Ectodermal cell (in vitro differentiated cells): ENCODE results near the gene RAB6B.

Source experiments
- H3K27ac ChIP-seq: 2 replicates; pipeline ENCODE4 v1.7.0; 2013; ENCODE audit warnings: mild to moderate bottlenecking, low read depth, low read length; ENCODE audit not compliant: insufficient read depth, poor library complexity, severe bottlenecking
- H3K27me3 ChIP-seq: 2 replicates; pipeline ENCODE4 v1.7.0; 2013; ENCODE audit warnings: mild to moderate bottlenecking, low read length; ENCODE audit not compliant: insufficient read depth, control insufficient read depth, poor library complexity, severe bottlenecking
- H3K36me3 ChIP-seq: one replicate; pipeline ENCODE4 v1.7.0; 2013; ENCODE audit warnings: low read length; ENCODE audit not compliant: control insufficient read depth, insufficient read depth
- H3K4me1 ChIP-seq: one replicate; pipeline ENCODE4 v1.7.0; 2013; ENCODE audit warnings: low read length; ENCODE audit not compliant: control insufficient read depth, insufficient read depth
- H3K4me3 ChIP-seq: 2 replicates; pipeline ENCODE4 v1.7.0; 2013; ENCODE audit warnings: low read depth, low read length, control low read depth; ENCODE audit not compliant: insufficient read depth
- H3K9me3 ChIP-seq: 2 replicates; pipeline ENCODE4 v1.7.0; 2013; ENCODE audit warnings: mild to moderate bottlenecking, low read length, moderate library complexity; ENCODE audit not compliant: control insufficient read depth
- WGBS, 2 experiments: methylation state at CpG; one replicate each; pipeline ENCODE4 v1.1.7; 2013; ENCODE audit warnings: missing lambda C conversion rate in 2 of 2; 5-methylcytosine and 5-hydroxymethylcytosine counted together

The RAB6B gene

DNA sequence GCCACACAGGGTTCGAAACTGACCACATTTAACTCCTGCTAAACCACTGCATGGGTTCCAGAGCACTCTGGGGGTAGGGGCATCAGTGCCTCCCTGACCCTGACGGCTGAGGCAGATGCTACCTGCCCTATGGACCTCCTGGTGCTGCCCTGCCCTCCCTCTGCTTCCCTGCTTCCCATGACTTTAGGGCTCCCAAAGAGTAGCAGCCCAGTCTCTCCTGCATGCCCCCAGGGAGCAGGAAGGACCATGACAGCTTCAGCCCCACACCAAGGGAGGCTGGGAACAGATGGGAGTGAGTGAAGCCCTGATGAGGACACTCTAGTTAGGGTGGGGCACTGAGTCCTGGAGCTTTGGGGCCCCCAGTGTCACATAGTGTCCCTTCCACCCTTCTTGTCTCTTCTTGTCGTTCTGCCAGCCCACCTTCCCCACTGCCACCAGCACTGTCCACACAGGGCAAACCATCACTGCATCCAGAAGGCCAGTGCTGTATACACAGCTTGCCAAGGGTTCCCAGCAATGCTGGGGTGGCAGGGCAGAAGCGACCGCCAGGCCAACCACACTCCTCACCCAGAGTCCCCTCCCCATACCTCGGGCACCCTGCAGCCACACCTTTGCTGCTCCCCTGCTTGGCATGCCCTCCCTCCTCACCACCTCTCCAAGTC is 59.1 kb downstream of the RAB6B start:
- H3K27ac ChIP-seq, result no peak overlapping the region
- 85 to 91% methylated on average over 6 of the region's 6 CpGs for WGBS, 2 experiments
- no peaks in the 10 kb centered on the region for H3K36me3 ChIP-seq
- no peaks in the 10 kb centered on the region for H3K27me3 ChIP-seq
- no peaks in the 10 kb centered on the region for H3K9me3 ChIP-seq
- H3K4me3 ChIP-seq, result no peak overlapping the region
- H3K4me1 ChIP-seq, result no peaks in the 10 kb centered on the region

DNA sequence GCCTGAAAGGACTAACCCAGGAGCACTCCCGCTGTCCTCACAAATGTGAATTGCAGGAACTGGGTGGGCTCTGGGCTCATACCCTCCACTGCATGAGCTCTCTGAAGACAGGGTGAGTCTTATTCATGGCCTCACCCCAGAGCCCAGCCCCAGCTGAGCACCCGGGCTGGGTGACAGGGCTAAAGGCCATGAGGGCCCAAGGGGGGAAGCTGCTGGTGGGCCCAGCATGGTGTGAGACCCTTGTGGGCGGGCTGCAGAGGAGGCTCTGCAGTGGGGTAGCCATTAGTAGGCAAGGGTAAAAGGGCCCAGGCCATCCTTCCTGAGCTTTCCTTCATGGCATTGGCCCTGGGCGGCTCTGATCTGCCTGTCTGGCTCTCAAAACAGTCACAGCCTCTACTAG is 59.7 kb downstream of the RAB6B start:
- Histone ChIP-seq H3K27ac (no peak overlapping the region), H3K9me3 (no peaks in the 10 kb centered on the region), H3K4me3 (no peak overlapping the region), H3K36me3 (no peaks in the 10 kb centered on the region), H3K4me1 (no peaks in the 10 kb centered on the region), H3K27me3 (no peaks in the 10 kb centered on the region)
- WGBS, 2 experiments, result 65 to 70% methylated on average over 4 of the region's 4 CpGs

DNA sequence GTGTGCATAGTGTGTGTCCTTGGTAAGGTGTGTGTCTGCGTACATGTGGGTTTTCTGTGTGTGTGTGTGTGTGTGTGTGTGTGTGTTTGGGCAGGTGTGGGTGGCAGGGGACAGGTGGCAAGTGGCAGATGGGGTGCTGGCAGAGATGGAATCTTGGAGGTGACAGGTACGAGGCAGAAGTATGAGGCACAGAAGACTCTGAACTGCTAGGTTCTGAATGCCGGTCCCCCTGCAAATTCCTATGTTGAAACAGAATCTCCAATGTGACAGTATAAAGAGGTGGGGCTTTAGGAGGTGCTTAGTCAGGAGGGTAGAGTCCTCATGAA is 60.3 kb downstream of the RAB6B start:
- Histone ChIP-seq H3K4me3 (no peak overlapping the region), H3K36me3 (no peaks in the 10 kb centered on the region), H3K4me1 (no peaks in the 10 kb centered on the region), H3K9me3 (no peaks in the 10 kb centered on the region), H3K27me3 (no peaks in the 10 kb centered on the region), H3K27ac (no peak overlapping the region)
- WGBS, 2 experiments, result 95 to 97% methylated on average over 3 of the region's 3 CpGs

DNA sequence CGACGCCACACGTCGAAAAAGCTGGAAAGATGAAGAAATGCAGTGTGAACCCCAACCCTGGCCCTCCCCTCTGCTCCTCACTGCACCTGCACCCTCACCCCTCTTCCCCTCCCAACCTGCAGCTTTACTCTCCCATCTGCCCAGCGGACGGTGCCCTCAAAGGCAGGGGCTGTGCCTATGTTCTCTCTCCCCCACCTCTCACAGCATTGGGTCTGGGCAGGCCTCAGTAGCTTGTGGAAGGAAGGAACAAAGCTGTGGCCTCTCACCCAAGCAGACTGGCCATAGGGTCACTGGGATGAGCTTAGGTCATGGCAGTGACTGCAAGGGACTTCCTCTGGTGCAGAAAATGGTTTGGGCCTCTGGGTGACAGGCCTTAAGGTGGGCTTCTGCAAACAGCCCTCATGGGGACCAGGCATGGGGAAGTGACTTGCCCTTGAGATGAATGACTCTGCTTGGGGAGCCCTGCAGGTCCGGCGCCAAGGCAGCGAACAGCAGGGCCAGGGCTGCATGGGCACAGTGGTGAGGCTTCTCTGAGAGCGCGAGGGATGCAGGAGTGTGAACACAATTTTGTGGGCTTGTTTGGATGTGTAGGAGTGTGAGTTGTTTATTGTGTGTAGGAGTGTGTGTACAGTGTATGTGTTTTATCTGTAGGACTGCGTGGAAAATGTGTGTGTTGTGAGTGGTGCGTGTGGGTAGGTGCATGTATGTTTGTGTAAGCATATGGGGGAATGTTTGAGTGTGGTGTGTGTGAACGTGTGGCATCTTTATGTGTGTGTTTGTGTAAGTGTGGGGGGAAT is 60.9 kb downstream of the RAB6B start:
- H3K36me3 ChIP-seq, result no peaks in the 10 kb centered on the region
- H3K4me3 ChIP-seq, result no peak overlapping the region
- 92 to 94% methylated on average over 14 of the region's 14 CpGs for WGBS, 2 experiments

DNA sequence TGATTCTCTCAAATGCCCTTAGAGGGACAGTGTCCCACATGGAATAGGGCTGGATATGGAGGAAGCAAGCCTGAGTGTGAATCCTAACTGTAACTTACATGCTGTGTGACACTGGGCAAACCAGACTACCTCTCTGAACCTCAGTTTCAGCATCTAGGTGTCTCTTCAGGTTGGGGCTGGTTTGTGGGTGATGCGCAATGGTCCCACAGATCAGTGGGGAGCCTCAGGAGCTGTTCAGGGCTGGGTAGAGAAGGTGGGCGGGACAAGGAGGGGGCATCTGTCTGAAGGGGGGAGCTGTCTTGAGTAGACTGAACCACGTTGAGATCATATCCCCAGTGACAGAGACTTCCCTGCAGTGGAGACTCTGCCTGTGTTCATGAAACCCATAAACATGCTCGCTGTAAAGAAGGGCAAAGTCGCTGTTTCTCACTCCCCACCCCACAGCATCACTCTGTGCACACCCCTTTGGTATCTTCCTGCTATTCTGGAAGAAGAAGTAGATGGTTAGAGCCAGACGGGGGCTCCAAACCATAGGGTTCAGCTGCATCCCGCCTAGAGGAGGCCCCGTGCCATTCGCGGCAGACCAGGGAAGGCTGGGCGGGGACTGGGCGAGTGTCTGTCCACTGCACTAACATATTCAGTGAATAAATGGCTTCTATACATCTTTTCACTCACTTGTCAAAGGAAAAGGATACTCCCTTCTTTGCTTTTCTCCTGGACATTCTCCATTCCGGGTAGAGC is 61.6 kb downstream of the RAB6B start:
- Histone ChIP-seq H3K36me3 (no peaks in the 10 kb centered on the region), H3K4me3 (no peak overlapping the region), H3K4me1 (no peaks in the 10 kb centered on the region), H3K9me3 (no peaks in the 10 kb centered on the region), H3K27me3 (no peaks in the 10 kb centered on the region), H3K27ac (no peak overlapping the region)
- 89 to 90% methylated on average over 13 of the region's 13 CpGs for WGBS, 2 experiments

More for the DNA sequence above, 60.9 kb downstream of the RAB6B start:
- H3K4me1 ChIP-seq, result no peaks in the 10 kb centered on the region
- H3K27ac ChIP-seq, result no peak overlapping the region
- H3K27me3 ChIP-seq, result no peaks in the 10 kb centered on the region
- no peaks in the 10 kb centered on the region for H3K9me3 ChIP-seq

DNA sequence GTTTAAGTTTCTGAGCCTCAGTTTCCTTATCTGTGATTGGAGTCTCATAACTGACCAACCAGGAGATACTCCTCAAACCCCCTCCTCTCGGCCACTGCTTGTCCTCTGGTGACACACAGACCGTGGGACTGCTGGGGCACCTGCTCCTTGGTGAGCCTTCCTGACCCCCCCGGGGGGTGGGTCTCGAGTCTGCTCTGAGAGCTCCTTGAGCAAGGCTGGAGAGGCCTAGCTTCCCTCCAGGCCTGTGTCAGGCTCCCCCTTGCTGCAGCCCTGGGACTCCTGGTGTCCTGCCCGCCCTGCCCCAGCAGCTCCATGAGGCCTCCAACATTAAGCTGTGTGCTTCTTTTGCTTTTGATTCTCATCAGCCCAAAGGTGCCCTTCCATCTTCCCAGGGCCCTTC is 62.4 kb downstream of the RAB6B start:
- Histone ChIP-seq H3K4me3 (no peak overlapping the region), H3K36me3 (no peaks in the 10 kb centered on the region), H3K27me3 (no peaks in the 10 kb centered on the region), H3K27ac (no peak overlapping the region), H3K4me1 (no peaks in the 10 kb centered on the region), H3K9me3 (no peaks in the 10 kb centered on the region)
- WGBS, 2 experiments, result 92% methylated on average over 5 of the region's 5 CpGs

DNA sequence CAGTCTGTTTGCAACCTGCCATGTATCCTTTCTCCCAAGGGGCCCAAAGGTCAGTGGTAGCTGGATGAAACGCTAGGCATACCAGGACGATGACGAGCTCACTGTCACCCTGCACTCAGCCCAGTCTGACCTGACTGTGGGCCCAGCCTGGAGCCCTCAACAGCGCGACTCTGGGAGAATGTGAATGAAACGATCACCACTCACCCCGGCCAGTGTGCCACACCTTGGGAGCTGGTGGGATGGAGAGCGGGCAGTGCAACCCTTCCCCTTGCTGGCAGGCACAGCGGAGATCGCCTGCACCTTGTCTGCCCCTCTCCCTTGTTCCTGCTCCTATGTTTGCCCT is 62.9 kb downstream of the RAB6B start:
- H3K27me3 ChIP-seq, result no peaks in the 10 kb centered on the region
- 93 to 95% methylated on average over 10 of the region's 10 CpGs for WGBS, 2 experiments

DNA sequence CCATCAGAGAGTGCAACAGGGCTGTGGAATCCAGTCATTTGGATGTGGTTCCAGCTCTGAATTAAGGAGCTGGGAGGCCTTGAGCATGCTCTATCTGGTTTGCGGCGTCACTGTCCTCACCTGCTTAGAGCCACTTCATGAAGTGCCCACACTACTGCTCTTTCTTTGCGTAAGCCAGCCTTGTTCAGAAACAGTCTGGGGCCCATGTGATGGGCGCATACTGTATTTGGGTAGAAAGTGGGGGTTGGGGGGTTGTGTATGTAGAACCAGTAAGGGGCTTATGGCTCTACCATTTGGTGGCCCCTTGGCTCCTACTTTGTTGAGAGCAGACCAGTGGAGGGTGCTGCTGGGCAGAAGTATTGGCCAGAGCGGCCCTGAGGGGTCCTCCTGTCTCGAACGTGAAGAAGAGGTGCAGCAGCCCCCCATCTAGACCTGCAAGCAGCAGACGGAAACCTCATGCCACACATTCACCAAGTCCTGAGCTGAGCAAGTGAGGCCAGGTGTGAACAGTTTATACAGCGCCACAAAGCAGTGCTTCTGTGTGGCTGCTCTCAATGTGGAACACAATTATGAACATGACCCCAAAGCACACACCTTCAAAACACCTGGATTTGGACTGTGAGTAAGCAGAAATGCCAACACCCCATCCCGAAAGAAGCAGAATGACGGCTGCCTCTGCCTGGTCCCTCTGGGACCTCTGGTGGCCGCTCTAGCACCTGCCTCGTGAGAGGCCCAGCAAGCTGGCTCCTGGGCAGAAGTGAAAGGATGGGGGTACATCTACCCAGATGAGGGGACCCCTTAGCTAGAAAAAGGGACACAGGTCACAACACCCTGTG is 63.5 kb downstream of the RAB6B start:
- Histone ChIP-seq H3K27ac (no peak overlapping the region), H3K27me3 (no peaks in the 10 kb centered on the region), H3K36me3 (no peaks in the 10 kb centered on the region), H3K9me3 (no peaks in the 10 kb centered on the region), H3K4me1 (no peaks in the 10 kb centered on the region), H3K4me3 (no peak overlapping the region)
- WGBS, 2 experiments, result 70 to 73% methylated on average over 13 of the region's 13 CpGs

More for the DNA sequence above, 62.9 kb downstream of the RAB6B start:
- no peak overlapping the region for H3K4me3 ChIP-seq
- no peaks in the 10 kb centered on the region for H3K36me3 ChIP-seq
- no peaks in the 10 kb centered on the region for H3K9me3 ChIP-seq
- no peaks in the 10 kb centered on the region for H3K4me1 ChIP-seq
- no peak overlapping the region for H3K27ac ChIP-seq

DNA sequence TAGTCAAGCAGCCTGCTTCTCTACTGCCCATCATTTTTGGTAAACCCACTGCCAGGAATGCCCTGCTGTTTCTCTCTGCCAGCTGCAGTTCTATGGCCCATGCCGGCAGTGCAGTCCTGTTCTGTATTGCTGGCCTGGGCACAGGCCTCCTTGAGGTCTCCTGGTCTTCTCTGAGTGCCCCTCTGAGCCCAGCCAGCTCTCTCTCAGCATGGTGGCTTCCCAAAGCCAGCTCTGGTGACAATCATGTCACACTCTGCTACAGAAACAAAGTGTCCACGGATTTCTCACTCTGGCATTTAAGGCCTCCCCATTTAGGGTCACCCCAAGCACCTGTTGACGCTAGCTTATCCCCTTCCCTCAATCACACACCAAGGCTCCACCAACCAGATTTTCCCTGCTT is 65.6 kb downstream of the RAB6B start:
- H3K36me3 ChIP-seq, result no peaks in the 10 kb centered on the region
- no peaks in the 10 kb centered on the region for H3K4me1 ChIP-seq
- WGBS, 2 experiments, result 89 to 91% methylated on average over 3 of the region's 3 CpGs
- no peaks in the 10 kb centered on the region for H3K9me3 ChIP-seq
- no peak overlapping the region for H3K27ac ChIP-seq
- no peaks in the 10 kb centered on the region for H3K27me3 ChIP-seq
- H3K4me3 ChIP-seq, result no peak overlapping the region

DNA sequence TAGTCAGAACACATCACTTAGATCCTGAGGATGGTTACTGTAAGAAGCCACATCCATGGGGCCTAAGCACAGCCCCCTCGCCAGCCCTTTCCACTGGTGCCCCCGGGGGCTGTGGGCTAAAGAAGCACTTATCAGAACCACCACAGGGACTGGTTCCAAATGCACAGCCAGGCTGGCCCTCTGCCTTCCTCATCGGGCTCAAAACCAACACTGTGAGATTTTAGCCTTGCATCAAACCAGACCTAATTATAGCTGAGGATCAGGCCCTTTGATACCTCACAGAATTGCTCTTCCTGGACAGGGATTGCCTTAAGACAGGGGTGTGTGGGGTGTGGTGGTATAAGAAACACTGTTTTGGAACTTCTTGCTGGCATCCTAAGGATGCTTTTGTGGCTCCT is 66.4 kb downstream of the RAB6B start:
- no peaks in the 10 kb centered on the region for H3K9me3 ChIP-seq
- no peak overlapping the region for H3K27ac ChIP-seq
- no peaks in the 10 kb centered on the region for H3K4me1 ChIP-seq
- no peaks in the 10 kb centered on the region for H3K36me3 ChIP-seq
- WGBS, 2 experiments, result 90 to 93% methylated on average over 3 of the region's 3 CpGs
- no peaks in the 10 kb centered on the region for H3K27me3 ChIP-seq
- no peak overlapping the region for H3K4me3 ChIP-seq
